Endodermal cell (in vitro differentiated cells): ENCODE results near the gene DPY30. TPM values are rescaled to one million over a fixed set of nuclear protein-coding genes. Genes with fewer than 3 reads are reported as not detected.

ENCODE experiments used
- DNase-seq: peaks from one replicate; pipeline ENCODE4 v3.0.0-alpha.2; 2017
- H3K27ac ChIP-seq: 2 replicates; pipeline ENCODE4 v1.5.1; 2013; ENCODE audit warnings: mild to moderate bottlenecking, low read depth, low read length, moderate library complexity
- H3K27me3 ChIP-seq: 2 replicates; pipeline ENCODE4 v1.6.1; 2013; ENCODE audit warnings: mild to moderate bottlenecking, low read length, moderate library complexity; ENCODE audit not compliant: insufficient read depth, control insufficient read depth, poor library complexity, severe bottlenecking
- H3K36me3 ChIP-seq: 2 replicates; pipeline ENCODE4 v1.7.0; 2013; ENCODE audit warnings: mild to moderate bottlenecking, low read length, moderate library complexity; ENCODE audit not compliant: control insufficient read depth, insufficient read depth
- H3K4me1 ChIP-seq: one replicate; pipeline ENCODE4 v1.7.0; 2013; ENCODE audit warnings: low read length; ENCODE audit not compliant: control insufficient read depth, insufficient read depth
- H3K4me3 ChIP-seq: 2 replicates; pipeline ENCODE4 v1.5.1; 2013; ENCODE audit warnings: mild to moderate bottlenecking, low read length, moderate library complexity
- H3K9ac ChIP-seq: 2 replicates; pipeline ENCODE4 v1.6.1; 2013; ENCODE audit warnings: mild to moderate bottlenecking, low read length, moderate library complexity; ENCODE audit not compliant: poor library complexity, severe bottlenecking; ENCODE audit errors: extremely low read depth
- H3K9me3 ChIP-seq: 2 replicates; pipeline ENCODE4 v1.6.1; 2013; ENCODE audit warnings: mild to moderate bottlenecking, low read length, moderate library complexity; ENCODE audit not compliant: control insufficient read depth
- H3K27ac Mint-ChIP-seq: 2 replicates; pipeline ENCODE4 v1.8.0; 2020; ENCODE audit warnings: mixed read lengths
- H3K27me3 Mint-ChIP-seq: 2 replicates; pipeline ENCODE4 v1.8.0; 2021; ENCODE audit warnings: mild to moderate bottlenecking, mixed read lengths; ENCODE audit not compliant: insufficient read depth
- H3K36me3 Mint-ChIP-seq: 2 replicates; pipeline ENCODE4 v1.8.0; 2020; ENCODE audit warnings: low read depth, mixed read lengths
- H3K4me1 Mint-ChIP-seq: 2 replicates; pipeline ENCODE4 v1.8.0; 2020; ENCODE audit warnings: mixed read lengths
- H3K4me3 Mint-ChIP-seq: 2 replicates; pipeline ENCODE4 v1.8.0; 2020; ENCODE audit warnings: mild to moderate bottlenecking, moderate library complexity, mixed read lengths
- H3K9me3 Mint-ChIP-seq: 2 replicates; pipeline ENCODE4 v1.8.0; 2020; ENCODE audit warnings: mild to moderate bottlenecking, mixed read lengths
- WGBS, 2 experiments: methylation state at CpG; one replicate each; pipeline versions ENCODE4 v1.1.5 to v1.1.7; 2013; ENCODE audit warnings: missing lambda C conversion rate in 2 of 2, mixed read lengths in 1 of 2; ENCODE audit not compliant: insufficient coverage in 1 of 2, insufficient read length in 1 of 2; 5-methylcytosine and 5-hydroxymethylcytosine counted together
- total RNA-seq, 2 donors: library from RNA; stranded (reverse); fragmentation: NEBNext Ultra II Directional in 1 of 2; extraction: Animal tissue kit (Norgen Biotek cat#: 25700) in 1 of 2; gene quantifications; 2 replicates in 1 of 2; 3 replicates in 1 of 2; pipeline ENCODE4 v1.2.1, GENCODE V29; 2021
- TF ChIP-seq, protein P1 (sequence below): fragments of 200-600 bp; sonication (generic); conservative IDR thresholded peaks from 2 replicates; pipeline ENCODE4 v1.5.0; 2021; ENCODE audit warnings: antibody characterized with exemption, mild to moderate bottlenecking

DPY30 gene
- total RNA-seq, 2 donors from 2014 or later, result 146 to 173 TPM

DNA sequence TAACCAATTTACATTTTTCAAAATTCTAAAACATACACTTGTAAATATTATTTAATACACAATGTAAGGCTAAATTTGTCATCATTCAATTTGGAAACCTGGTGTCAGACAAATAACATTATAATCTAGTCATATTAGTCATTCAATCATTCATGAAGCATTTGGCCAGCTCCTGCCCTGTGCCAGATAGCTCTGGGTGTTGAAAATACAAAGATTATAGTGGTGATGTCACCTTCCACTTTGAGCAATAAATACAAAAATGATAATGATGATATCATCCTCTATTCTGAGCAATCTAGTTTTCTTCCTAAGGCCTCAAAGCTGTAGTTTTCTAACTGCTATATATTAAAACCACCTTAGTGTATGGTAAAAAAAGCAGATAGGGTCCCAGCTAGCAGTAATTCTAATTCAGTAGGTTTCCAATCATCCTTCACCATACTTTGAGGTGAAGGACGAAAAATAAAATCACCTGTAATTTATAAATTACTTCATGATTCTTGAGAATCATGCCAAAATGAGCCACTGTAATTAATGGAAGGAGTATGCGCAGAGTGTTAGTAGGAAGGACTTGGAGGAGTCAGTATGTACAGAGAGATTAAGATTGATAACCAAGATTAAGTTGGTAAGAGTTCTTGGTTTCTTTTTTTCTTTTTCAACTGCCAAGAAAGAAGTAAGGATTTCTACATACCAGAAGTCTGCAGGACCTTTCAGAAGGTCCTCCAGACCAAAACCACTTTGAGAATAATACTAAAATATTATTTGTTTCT is 52.0 kb downstream of the DPY30 start:
- Histone ChIP-seq H3K9ac (no peak overlapping the region), H3K4me3 (no peak overlapping the region), H3K36me3 (peaks cover 8% of the 10 kb centered on the region), H3K27ac (no peak overlapping the region), H3K27me3 (no peaks in the 10 kb centered on the region), H3K4me1 (no peaks in the 10 kb centered on the region), H3K9me3 (no peaks in the 10 kb centered on the region)
- Mint-ChIP-seq H3K27ac (no peak overlapping the region), H3K4me1 (peaks cover 14% of the 10 kb centered on the region), H3K9me3 (peaks cover 9% of the 10 kb centered on the region), H3K4me3 (no peak overlapping the region), H3K36me3 (peaks cover 19% of the 10 kb centered on the region), H3K27me3 (no peaks in the 10 kb centered on the region)
- no peak for DNase-seq
- TF ChIP-seq, protein P1, sequence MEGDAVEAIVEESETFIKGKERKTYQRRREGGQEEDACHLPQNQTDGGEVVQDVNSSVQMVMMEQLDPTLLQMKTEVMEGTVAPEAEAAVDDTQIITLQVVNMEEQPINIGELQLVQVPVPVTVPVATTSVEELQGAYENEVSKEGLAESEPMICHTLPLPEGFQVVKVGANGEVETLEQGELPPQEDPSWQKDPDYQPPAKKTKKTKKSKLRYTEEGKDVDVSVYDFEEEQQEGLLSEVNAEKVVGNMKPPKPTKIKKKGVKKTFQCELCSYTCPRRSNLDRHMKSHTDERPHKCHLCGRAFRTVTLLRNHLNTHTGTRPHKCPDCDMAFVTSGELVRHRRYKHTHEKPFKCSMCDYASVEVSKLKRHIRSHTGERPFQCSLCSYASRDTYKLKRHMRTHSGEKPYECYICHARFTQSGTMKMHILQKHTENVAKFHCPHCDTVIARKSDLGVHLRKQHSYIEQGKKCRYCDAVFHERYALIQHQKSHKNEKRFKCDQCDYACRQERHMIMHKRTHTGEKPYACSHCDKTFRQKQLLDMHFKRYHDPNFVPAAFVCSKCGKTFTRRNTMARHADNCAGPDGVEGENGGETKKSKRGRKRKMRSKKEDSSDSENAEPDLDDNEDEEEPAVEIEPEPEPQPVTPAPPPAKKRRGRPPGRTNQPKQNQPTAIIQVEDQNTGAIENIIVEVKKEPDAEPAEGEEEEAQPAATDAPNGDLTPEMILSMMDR, result no peak
- WGBS, 2 experiments, result 80 to 94% methylated on average over 1 to 2 of the region's 2 CpGs

DNA sequence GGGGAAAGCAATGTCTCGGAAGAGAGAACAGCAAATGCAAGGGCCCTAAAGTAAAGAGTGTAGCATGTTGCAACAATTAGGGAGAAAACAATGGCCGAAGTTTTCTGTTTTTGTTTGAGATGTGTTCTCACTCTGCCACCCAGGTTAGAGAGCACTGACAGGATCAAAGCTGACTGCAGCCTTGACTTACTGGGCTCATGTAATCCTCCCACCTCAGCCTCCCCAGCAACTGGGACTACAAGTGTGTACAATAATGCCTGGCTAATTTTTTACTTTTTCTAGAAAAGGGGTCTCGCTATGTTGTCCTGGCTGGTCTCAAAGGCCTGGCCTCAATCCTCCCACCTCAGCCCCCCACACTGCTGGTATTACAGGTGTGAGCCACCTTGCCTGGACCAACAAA is 52.7 kb downstream of the DPY30 start:
- TF ChIP-seq, protein P1, result no peak
- peaks cover 9% of the 10 kb centered on the region for H3K9me3 Mint-ChIP-seq
- DNase-seq, result no peak
- no peaks in the 10 kb centered on the region for H3K27me3 Mint-ChIP-seq
- Histone ChIP-seq H3K4me1 (no peaks in the 10 kb centered on the region), H3K27me3 (no peaks in the 10 kb centered on the region), H3K9me3 (no peaks in the 10 kb centered on the region), H3K9ac (no peak overlapping the region), H3K4me3 (no peak overlapping the region), H3K27ac (no peak overlapping the region), H3K36me3 (peaks cover 8% of the 10 kb centered on the region)
- H3K4me3 Mint-ChIP-seq, result no peak overlapping the region
- H3K36me3 Mint-ChIP-seq, result peaks cover 20% of the 10 kb centered on the region
- H3K27ac Mint-ChIP-seq, result peak overlapping the region; percentile 14
- peaks cover 14% of the 10 kb centered on the region for H3K4me1 Mint-ChIP-seq
- 92 to 96% methylated on average over 2 to 3 of the region's 3 CpGs for WGBS, 2 experiments

DNA sequence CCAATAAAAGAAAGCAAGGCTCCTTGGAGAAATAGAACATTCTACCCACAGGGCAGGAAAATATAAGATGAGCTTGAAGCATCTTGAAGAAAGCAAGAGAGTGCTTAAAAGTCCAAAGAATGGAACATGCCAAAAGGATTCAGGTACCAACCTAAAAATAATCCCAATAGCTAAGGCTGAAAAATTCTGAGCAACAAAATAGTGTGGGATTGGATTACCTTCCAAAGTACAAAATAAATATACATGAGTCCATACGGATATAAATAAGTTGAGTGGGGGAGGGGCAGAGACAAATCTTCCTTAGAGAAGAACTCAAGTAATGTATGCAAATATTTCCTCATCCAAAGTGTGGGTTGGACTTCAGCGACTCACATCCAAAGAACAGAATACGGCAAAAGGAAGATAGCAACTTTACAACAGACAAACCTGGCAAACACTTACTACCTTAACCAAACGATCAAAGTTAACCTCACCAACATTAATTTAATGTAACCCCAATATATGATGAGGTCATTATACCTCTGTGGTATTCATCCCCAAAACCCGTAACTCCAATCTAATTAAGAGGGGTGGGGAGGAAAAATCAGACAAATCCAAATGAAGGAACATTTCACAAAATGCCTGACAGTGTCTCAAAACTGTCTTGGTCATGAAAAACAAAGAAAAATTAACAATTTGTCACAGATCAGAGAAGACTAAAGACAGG is 55.7 kb downstream of the DPY30 start:
- Histone ChIP-seq H3K4me3 (no peak overlapping the region), H3K9me3 (no peaks in the 10 kb centered on the region), H3K27ac (no peak overlapping the region), H3K27me3 (no peaks in the 10 kb centered on the region), H3K4me1 (no peaks in the 10 kb centered on the region), H3K9ac (no peak overlapping the region), H3K36me3 (peaks cover 8% of the 10 kb centered on the region)
- Mint-ChIP-seq H3K4me3 (no peak overlapping the region), H3K27me3 (no peaks in the 10 kb centered on the region), H3K9me3 (peaks cover 9% of the 10 kb centered on the region), H3K4me1 (peaks cover 24% of the 10 kb centered on the region), H3K27ac (no peak overlapping the region), H3K36me3 (peaks cover 18% of the 10 kb centered on the region)
- no peak for DNase-seq
- 92 to 100% methylated on average over 2 to 5 of the region's 5 CpGs for WGBS, 2 experiments
- TF ChIP-seq, protein P1, result no peak
